ENCODE measurements around the gene ASB13. TPM values are rescaled to one million over a fixed set of nuclear protein-coding genes. Genes with fewer than 3 reads are reported as not detected.
A peak's percentile ranks its signal among the peaks of the same experiment; 100 is the strongest.

The ASB13 gene
- total and polyA plus RNA-seq, 2 of the 13 experiments (the other 11 are each of a cell fraction or from before 2014, with no cell fraction given): 9.3 to 15.4 TPM

DNA sequence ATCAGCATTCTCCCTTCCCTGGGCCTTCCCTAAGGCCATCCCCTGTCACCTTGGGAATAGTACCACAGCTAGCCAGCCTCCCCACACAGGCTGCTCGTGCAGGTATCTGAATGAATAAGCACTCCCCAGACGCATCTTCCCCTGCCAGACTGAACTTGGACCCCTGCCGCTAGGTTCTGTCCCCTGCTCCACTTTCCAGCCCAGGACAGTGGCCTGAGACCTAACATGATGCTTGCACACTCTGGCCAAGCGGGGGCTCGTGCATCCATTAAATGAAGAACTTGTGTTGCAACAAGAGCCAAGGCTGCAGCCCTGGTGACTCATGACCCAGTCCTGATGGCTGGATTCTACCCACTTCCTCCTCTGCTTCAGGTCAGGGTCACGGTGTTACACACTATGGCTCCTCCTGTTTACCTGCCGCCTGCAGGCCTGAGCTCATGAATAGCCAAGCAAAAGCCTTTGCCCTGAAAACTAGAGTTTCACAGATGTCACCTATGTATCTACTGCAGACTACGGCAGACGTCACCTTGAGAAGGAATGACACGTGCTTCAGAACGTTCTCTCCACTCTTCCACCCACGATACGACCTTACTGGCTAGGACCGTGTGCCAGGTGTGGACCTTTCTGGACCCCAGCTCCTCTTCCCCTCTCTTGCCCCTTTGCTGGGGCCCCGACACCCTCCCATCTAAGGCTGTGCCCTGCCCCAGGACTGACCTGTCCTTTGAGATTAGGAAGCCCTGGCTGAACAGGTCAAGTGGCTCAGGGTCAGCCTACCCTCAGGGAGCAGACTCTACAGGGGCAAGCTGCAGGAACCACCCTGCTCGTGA lies 6.5 kb downstream of the ASB13 start (continued):
- TF ChIP-seq CSRNP1 (CRISPR knock-in tag; IDR thresholded peaks at IDR 0.05): 0 out of 2 replicates have a peak, but pooled peaks have one; percentile 57
- TF ChIP-seq ZNF460 (CRISPR knock-in tag; IDR thresholded peaks at IDR 0.05; ENCODE audit: borderline replicate concordance): no peak
- TF ChIP-seq SETDB1 (CRISPR knock-in tag; IDR thresholded peaks at IDR 0.05; ENCODE audit: borderline replicate concordance): no peak
- peak; percentile 42; the same call in 1 of the 2 replicates for TF ChIP-seq PRDM15 (CRISPR knock-in tag; IDR thresholded peaks at IDR 0.05)
- TF ChIP-seq ZNF136 (CRISPR knock-in tag; IDR thresholded peaks at IDR 0.05; ENCODE audit: low read depth): 0 out of 2 replicates have a peak, but pooled peaks have one; percentile 21
- no peak; the same call in 1 of the 2 replicates for TF ChIP-seq GZF1 (CRISPR knock-in tag; IDR thresholded peaks at IDR 0.05)
- no peak; the same call in 1 of the 2 replicates for TF ChIP-seq ZNF737 (CRISPR knock-in tag; IDR thresholded peaks at IDR 0.05; ENCODE audit: borderline replicate concordance)
- TF ChIP-seq AKNA (CRISPR knock-in tag; IDR thresholded peaks at IDR 0.05; ENCODE audit: borderline replicate concordance): no peak
- TF ChIP-seq IRF2 (CRISPR knock-in tag; IDR thresholded peaks at IDR 0.05): no peak; the same call in 1 of the 2 replicates
- no peak for TF ChIP-seq RFX3 (CRISPR knock-in tag; IDR thresholded peaks at IDR 0.05)
- TF ChIP-seq ZNF564 (CRISPR knock-in tag; IDR thresholded peaks at IDR 0.05): 0 out of 2 replicates have a peak, but pooled peaks have one; percentile 30
- TF ChIP-seq, protein P1, sequence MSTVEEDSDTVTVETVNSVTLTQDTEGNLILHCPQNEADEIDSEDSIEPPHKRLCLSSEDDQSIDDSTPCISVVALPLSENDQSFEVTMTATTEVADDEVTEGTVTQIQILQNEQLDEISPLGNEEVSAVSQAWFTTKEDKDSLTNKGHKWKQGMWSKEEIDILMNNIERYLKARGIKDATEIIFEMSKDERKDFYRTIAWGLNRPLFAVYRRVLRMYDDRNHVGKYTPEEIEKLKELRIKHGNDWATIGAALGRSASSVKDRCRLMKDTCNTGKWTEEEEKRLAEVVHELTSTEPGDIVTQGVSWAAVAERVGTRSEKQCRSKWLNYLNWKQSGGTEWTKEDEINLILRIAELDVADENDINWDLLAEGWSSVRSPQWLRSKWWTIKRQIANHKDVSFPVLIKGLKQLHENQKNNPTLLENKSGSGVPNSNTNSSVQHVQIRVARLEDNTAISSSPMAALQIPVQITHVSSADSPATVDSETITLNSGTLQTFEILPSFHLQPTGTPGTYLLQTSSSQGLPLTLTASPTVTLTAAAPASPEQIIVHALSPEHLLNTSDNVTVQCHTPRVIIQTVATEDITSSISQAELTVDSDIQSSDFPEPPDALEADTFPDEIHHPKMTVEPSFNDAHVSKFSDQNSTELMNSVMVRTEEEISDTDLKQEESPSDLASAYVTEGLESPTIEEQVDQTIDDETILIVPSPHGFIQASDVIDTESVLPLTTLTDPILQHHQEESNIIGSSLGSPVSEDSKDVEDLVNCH (CRISPR knock-in tag; IDR thresholded peaks at IDR 0.05): no peak
- peak; percentile 12; the same call in 1 of the 2 replicates for TF ChIP-seq DMAP1 (CRISPR knock-in tag; IDR thresholded peaks at IDR 0.05)
- no peak for TF ChIP-seq ZNF20 (CRISPR knock-in tag; IDR thresholded peaks at IDR 0.05)
- TF ChIP-seq JUNB (CRISPR knock-in tag; IDR thresholded peaks at IDR 0.05; ENCODE audit: borderline replicate concordance): peak; percentile 66; the same call in 1 of the 2 replicates
